Bronchial epithelial cell (primary cell): Measurements from ENCODE around the gene CEP120. TPM values are rescaled to one million over a fixed set of nuclear protein-coding genes. Genes with fewer than 3 reads are reported as not detected.

Experiments used
- DNase-seq: peaks from one replicate; pipeline ENCODE4 v3.0.0-alpha.2; 2010; ENCODE audit warnings: low read depth
- FAIRE-seq: peaks from 2 replicates; lab custom pipeline; 2011; peaks lifted over from hg19 to GRCh38; lab: Jason Lieb, UNC
- H3K27me3 ChIP-seq: 2 replicates; pipeline ENCODE4 v1.5.1; 2011; ENCODE audit warnings: low read length; ENCODE audit not compliant: control insufficient read depth, insufficient read depth
- H3K36me3 ChIP-seq: 2 replicates; pipeline ENCODE4 v1.5.1; 2011; ENCODE audit warnings: low read length; ENCODE audit not compliant: control insufficient read depth, insufficient read depth
- H3K4me3 ChIP-seq: 2 replicates; pipeline ENCODE4 v1.5.1; 2011; ENCODE audit warnings: mild to moderate bottlenecking, low read depth, low read length, control low read depth
- total RNA-seq: library from RNA; depleted of rRNA; stranded (reverse); fragments of >200 nt; gene quantifications from 2 replicates; pipeline ENCODE4 v1.2.1, GENCODE V29; 2014
- TF ChIP-seq, protein P1 (sequence below): IDR thresholded peaks from 2 replicates; pipeline ENCODE4 v1.5.1; 2011; ENCODE audit warnings: mild to moderate bottlenecking, moderate library complexity, low read length, control low read depth, inconsistent platforms; ENCODE audit not compliant: insufficient read depth, severe bottlenecking

CEP120 gene
- total RNA-seq, 1 donor from 2014 or later, result 15.0 TPM

DNA sequence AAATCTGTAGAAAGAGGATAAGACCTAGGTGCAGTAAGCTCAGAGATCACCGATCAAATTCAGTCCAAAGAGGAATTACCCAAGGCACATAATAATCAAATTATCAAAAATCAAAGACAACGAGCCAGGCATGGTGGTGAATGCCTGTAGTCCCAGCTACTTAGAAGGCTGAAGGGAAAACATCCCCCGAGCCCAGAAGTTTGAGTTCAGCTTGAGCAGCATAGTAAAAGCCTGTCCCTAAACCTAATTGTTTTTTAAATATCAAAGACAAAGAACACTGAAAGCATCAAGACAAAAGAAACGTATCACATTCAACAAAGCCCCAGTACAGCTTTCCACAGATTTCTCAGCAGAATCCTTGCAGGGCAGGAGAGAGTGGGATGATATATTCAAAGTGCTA, 122.9 kb downstream of the CEP120 start:
- no peaks in the 10 kb centered on the region for H3K27me3 ChIP-seq
- H3K36me3 ChIP-seq, result no peaks in the 10 kb centered on the region
- H3K4me3 ChIP-seq, result no peak overlapping the region
- TF ChIP-seq, protein P1, sequence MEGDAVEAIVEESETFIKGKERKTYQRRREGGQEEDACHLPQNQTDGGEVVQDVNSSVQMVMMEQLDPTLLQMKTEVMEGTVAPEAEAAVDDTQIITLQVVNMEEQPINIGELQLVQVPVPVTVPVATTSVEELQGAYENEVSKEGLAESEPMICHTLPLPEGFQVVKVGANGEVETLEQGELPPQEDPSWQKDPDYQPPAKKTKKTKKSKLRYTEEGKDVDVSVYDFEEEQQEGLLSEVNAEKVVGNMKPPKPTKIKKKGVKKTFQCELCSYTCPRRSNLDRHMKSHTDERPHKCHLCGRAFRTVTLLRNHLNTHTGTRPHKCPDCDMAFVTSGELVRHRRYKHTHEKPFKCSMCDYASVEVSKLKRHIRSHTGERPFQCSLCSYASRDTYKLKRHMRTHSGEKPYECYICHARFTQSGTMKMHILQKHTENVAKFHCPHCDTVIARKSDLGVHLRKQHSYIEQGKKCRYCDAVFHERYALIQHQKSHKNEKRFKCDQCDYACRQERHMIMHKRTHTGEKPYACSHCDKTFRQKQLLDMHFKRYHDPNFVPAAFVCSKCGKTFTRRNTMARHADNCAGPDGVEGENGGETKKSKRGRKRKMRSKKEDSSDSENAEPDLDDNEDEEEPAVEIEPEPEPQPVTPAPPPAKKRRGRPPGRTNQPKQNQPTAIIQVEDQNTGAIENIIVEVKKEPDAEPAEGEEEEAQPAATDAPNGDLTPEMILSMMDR, result no peak
- DNase-seq (no peak), FAIRE-seq (no peak)

DNA sequence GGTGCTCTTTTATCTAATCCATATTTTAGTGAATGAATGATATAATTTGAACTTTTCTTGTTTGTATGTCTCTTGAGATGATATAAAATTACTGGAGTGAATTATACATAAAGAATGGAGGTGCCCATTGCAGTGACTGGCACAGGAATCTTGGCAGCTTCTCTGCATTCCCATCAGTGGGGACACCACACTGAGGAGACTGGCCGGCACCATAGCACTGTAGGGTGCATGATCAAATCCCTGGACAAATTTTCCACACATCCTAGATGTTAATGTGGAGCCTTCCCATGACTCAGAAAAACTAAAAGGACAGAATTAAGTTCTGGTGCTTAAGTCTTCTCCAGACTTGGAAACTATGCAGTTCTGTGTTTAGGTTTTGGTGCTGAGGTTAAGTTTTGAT, 124.1 kb downstream of the CEP120 start:
- FAIRE-seq (no peak), DNase-seq (no peak)
- no peaks in the 10 kb centered on the region for H3K27me3 ChIP-seq
- H3K36me3 ChIP-seq, result no peaks in the 10 kb centered on the region
- no peak overlapping the region for H3K4me3 ChIP-seq
- TF ChIP-seq, protein P1, result no peak

DNA sequence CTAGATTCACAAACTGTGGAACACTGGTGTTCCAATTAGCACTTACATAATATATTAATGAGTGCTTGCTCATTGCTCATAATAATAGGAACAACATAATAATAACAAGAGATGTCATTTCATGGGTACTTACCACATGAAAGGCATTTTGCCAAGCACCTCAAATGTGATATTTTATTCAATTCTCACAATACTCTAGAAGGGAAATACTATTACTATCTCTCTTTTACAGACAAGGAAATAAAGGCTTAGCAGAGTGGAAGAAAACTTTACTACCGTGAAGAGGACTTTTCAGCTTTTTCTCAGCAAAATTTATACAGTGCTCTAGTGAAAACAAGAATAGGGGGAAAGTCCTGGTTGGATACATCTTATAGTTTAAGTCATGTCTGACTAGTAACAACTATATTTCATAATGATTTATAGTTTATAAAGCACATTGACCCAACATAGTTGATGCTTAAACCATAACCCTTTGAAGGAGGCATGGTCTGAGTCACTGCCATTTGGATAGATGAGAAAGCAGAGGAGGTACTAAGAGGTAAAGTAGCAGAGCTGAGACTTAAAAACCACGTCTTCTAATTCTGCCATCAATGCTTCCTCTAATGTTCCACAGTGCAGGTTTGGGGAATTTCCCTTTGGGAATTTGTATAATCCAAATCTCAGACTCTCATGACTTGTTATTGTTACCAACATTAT, 124.7 kb downstream of the CEP120 start:
- no peaks in the 10 kb centered on the region for H3K27me3 ChIP-seq
- TF ChIP-seq, protein P1, result no peak
- no peak for DNase-seq
- H3K36me3 ChIP-seq, result no peaks in the 10 kb centered on the region
- no peak overlapping the region for H3K4me3 ChIP-seq
- no peak for FAIRE-seq

DNA sequence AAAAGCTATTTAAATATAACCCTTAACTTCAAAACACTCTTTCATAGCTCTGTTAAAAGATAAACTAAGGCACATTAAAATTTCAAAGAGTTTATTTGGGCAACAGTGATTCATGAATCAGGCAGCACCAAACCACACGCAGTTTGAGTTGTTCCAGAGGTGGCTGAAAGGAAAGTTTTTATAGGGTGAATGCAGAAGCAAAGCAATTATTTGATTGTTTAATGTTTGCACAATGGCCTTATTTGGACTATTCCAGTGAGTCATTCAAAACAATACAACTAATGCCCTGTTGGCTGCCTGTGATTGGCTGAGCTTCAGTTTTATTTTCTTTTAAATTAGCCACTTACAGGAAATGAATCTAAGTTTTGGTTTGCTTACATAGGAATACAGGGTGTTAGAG, 125.3 kb downstream of the CEP120 start:
- FAIRE-seq (no peak), DNase-seq (peak; percentile 13)
- H3K27me3 ChIP-seq, result no peaks in the 10 kb centered on the region
- H3K36me3 ChIP-seq, result no peaks in the 10 kb centered on the region
- no peak overlapping the region for H3K4me3 ChIP-seq
- TF ChIP-seq, protein P1, result no peak

DNA sequence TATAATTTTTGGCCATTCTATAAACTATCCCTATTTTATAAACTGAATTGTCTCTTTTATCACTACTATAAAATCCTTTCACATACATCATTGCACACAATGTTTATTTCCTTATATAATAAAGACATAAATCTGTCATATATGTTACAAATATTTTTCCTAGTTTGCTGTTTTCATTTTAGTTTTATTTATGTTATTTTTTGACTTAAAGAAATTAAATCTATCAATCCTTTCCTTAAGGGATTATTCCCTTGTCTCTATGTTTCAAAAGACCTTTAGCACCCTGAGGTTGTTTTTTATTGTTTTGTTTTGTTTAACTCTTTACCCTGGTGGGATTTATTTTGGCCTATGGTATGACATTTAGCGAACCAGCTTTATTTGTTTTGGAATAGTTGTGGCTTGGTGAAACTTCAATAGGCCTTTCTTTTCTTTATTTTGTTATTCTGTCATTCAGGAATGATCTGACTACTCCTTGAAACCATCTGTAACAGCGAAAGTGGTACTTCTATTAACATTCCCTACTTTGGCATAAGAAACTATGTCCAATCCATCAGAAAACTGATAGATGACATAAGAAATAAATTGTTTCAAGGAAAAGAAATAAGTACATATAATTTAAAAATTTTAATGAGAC, 125.9 kb downstream of the CEP120 start:
- FAIRE-seq (no peak), DNase-seq (no peak)
- Histone ChIP-seq H3K4me3 (no peak overlapping the region), H3K36me3 (no peaks in the 10 kb centered on the region), H3K27me3 (no peaks in the 10 kb centered on the region)
- TF ChIP-seq, protein P1, result no peak

Other genes with a start within 250 kb of the CEP120 start
- gene CSNK1G3, start 88.8 kb upstream of the CEP120 start, total RNA-seq, result 46.6 and 50.0 TPM in 2 replicates